ENCODE results near the gene STX2.

The STX2 gene

DNA sequence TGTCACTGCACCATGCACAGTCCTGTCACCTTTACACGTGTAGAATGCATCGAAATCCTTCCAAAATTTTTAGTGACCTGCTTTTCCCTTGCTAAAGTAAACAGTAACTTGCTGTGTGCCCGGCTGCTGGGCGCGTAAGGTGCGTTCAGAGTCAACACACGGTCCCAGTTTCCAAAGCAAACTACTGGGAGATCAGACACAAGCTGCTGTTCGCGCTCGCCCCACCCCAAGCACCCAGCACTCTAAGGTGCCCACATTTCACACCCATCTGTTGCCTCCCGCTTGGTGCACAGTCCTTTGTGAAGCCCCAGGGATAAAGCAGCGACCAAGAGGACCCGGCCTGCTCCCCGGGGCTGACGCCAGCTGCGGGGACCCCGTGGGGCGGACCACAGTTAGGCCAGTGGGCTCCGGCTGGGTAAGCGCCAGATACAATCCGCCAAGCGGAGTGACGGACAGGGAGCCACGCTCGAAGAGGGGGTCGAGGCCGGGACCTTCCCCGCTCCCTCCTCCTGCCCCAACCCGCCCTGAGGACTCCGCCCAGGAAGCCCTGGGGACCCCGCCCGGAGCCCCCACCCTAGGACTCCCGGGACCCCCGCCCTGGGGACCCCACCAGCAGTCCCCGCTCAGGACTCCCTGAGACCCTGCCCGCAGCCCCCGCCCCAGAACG is 633 bp downstream of the STX2 start:
- TF ChIP-seq, protein P1, sequence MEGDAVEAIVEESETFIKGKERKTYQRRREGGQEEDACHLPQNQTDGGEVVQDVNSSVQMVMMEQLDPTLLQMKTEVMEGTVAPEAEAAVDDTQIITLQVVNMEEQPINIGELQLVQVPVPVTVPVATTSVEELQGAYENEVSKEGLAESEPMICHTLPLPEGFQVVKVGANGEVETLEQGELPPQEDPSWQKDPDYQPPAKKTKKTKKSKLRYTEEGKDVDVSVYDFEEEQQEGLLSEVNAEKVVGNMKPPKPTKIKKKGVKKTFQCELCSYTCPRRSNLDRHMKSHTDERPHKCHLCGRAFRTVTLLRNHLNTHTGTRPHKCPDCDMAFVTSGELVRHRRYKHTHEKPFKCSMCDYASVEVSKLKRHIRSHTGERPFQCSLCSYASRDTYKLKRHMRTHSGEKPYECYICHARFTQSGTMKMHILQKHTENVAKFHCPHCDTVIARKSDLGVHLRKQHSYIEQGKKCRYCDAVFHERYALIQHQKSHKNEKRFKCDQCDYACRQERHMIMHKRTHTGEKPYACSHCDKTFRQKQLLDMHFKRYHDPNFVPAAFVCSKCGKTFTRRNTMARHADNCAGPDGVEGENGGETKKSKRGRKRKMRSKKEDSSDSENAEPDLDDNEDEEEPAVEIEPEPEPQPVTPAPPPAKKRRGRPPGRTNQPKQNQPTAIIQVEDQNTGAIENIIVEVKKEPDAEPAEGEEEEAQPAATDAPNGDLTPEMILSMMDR (IDR thresholded peaks at IDR 0.05; ENCODE audit: control insufficient read depth, extremely low read depth, insufficient read depth), result no peak
- no peak for DNase-seq (ENCODE audit: low read depth)

DNA sequence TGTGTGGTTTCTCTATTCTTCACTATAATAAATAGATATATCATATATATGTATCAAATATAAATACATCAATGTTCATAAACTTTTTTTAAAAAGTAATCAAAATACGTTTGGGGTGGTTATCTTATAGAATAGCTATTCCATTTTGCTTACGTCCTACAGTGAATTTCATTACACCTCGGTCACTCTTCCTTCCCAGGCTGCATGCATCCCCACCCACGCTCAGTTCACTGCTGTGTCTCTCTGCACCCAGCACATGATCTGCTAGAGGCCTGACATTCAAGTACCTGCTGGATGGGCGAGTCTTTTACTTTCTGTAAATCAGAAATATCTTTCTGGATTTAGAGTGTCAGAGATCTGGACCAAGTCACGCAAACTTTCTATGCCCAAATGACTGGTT is 3.6 kb downstream of the STX2 start:
- H3K4me3 ChIP-seq (ENCODE audit: low read depth, low read length), result no peak overlapping the region
- DNase-seq (ENCODE audit: low read depth), result no peak
- TF ChIP-seq, protein P1 (IDR thresholded peaks at IDR 0.05; ENCODE audit: control insufficient read depth, extremely low read depth, insufficient read depth), result no peak

More for the DNA sequence above, 633 bp downstream of the STX2 start:
- H3K4me3 ChIP-seq (ENCODE audit: low read depth, low read length), result peak overlapping the region; percentile 62

DNA sequence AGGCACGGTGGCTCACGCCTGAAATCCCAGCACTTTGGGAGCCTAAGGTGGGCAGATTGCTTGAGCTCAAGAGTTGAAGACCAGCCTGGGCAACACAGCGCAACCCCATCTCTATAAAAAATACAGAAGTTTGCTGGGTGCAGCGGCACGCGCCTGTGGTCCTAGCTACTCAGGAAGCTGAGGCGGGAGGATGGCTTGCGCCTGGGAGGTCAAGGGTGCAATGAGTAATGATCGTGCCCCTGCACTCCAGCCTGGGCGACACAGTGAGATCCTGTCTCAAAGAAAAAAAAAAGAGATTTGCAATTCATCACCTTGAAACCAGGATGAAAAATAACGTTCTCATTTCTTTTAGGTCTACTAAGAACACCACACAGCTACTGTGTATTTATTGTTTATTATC is 4.0 kb downstream of the STX2 start:
- TF ChIP-seq, protein P1 (IDR thresholded peaks at IDR 0.05; ENCODE audit: control insufficient read depth, extremely low read depth, insufficient read depth), result no peak
- DNase-seq (ENCODE audit: low read depth), result no peak
- no peak overlapping the region for H3K4me3 ChIP-seq (ENCODE audit: low read depth, low read length)

DNA sequence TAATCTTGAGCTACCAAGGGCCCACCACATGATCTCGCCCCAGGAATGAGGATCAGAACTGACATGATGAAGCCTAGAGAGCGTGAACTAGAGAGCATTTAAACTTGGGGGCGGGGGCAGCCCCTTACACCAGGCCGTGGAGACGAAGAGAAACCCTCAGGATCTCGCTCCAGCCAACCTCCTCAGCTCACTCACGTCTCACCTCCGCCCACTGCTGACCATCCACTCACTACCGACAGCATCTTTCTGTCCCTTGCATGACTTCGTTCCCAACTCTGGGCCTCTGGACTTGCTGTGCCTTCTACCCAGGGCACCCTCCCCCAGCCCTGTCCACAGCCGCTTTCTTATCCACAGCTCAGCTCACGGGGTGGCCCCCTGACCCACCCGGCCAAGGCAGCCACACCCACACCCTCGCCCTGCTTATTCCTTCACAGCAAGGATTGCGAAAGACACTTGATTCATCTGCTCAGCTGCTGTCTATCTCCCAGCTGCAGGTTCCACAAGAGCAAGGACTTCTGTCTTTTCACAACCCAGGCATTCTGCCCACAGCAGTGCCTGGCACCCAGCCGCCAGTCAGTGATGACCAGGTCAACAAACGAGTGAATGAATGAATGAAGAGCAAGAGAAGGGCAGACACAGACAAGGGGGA is 6.4 kb downstream of the STX2 start:
- TF ChIP-seq, protein P1 (IDR thresholded peaks at IDR 0.05; ENCODE audit: control insufficient read depth, extremely low read depth, insufficient read depth), result no peak
- no peak overlapping the region for H3K4me3 ChIP-seq (ENCODE audit: low read depth, low read length)
- no peak for DNase-seq (ENCODE audit: low read depth)

DNA sequence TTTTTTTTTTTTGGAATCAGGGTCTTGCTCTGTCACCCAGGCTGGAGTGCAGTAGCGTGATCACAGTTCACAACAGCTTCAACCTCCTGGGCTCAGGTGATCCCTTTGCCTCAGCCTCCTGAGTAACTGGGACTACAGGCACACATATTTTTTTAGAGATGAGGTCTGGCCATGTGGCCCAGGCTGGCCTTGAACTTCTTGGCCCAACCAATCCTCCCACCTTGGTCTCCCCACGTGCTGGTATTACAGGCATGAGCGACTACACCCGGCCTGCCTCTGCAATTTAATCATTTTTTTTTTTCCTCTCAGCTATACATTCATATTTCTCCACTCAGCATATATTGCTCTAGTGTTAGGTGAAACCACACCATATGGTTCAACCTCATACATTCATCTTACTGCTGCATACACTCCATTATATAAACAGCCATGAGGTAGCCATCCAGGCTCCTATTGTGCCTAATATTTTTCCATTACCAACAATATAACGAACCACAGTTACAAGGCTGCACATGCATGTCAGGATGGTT is 7.1 kb downstream of the STX2 start:
- H3K4me3 ChIP-seq (ENCODE audit: low read depth, low read length), result no peak overlapping the region
- no peak for DNase-seq (ENCODE audit: low read depth)
- TF ChIP-seq, protein P1 (IDR thresholded peaks at IDR 0.05; ENCODE audit: control insufficient read depth, extremely low read depth, insufficient read depth), result no peak

DNA sequence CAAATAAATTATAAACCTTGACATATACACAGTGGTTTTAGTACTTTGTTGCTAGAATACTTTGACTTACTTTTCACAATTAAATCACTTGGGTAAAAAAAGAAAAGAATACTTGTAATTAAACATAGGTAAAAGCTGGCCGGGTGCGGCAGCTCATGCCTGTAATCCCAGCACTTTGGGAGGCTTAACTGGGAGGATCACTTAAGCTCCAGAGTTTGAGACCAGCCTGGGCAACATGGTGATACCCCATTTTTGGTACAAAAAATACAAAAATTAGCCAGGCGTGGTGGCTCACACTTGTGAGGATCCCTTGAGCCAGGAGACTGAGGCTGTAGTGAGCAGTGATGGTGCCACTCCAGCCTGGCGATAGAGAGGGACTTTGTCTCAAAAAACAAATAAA is 7.8 kb downstream of the STX2 start:
- no peak for DNase-seq (ENCODE audit: low read depth)
- TF ChIP-seq, protein P1 (IDR thresholded peaks at IDR 0.05; ENCODE audit: control insufficient read depth, extremely low read depth, insufficient read depth), result no peak
- no peak overlapping the region for H3K4me3 ChIP-seq (ENCODE audit: low read depth, low read length)

Measured in LNCaP clone FGC (cell line).